Stromal cell of bone marrow (primary cell): Measurements from ENCODE around the gene DCLK3.

Experiments
- DNase-seq: peaks from one replicate; pipeline ENCODE4 v3.0.0-alpha.2; 2012; ENCODE audit warnings: low read depth

The DCLK3 gene

DNA sequence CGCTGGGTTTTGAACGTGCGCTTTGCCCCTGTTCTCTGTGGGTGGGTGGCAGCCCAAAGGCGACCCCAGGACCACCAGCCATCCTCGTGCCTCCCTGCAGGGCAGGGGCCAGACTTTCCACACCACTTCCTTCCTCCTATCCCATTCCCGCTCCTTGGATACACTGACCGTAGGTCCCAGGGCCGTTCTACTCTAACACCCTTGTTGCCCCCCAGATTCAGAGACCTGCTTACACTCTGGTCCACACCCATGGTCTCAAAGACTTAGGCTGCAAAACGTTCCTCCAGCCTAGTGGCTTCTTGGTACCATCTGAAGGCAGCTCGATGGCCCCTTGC is 318 bp upstream of the DCLK3 start:
- no peak for DNase-seq

DNA sequence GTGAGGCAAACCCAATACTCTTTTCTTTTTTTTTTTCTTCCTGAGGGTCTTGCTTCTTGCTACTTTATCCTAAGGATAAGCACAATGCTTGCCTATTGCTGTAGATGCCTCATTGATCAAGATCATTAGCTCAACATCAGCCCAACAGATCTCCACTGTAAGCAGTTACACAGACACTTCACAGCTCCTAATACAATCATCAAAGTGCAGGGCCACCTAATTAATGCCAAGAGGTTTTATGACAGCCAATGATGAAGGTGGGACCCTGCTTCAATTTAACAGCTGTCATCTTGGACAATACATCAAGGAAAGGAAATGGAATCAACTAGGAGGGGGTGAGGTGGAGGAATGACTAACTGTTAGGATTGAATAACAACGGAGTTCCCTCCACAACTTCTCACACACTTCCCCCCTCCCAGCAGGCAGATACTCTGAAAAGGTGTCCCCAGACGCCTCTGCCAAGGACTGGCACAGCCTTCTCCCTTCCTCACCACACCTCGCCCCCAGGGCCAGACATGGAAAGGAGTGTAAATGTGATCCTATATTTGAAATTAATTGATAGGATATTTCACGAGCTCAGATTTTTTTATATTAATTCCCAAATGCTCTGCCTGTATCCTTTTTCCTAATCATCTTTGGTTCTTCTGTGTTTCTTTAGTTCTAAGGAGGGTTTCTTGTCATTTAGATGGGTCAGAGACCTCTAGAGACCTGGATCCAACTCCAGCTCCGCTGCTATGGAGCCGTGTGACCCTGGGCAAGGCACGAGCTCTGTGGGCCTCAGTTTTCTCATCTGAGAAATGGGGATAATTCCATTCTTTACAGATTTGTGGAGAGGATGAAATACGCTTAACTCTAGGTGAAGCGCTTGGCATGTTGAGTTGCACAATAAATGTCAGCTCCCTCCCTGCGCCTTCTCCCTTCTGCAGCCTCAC is 1.2 kb downstream of the DCLK3 start:
- no peak for DNase-seq

DNA sequence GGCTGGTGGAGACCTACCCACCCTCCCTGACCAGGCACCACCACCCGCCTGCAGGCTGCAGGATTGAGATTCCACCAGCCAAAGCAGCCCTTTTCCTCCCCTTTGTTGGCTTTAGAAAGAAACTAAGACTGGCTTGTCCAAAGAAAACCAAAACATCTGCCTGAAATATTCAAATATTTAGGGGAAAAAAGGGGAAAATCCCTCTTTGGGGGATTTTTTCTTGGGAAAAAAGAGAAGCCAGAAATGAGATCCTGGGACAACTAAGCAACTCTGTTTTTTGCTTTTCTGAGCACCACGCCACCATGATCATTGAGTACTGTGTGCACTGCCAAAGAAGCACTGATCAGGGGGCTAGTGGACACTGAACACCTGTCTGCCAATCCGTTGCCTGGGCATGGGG is 2.6 kb downstream of the DCLK3 start:
- DNase-seq: no peak

DNA sequence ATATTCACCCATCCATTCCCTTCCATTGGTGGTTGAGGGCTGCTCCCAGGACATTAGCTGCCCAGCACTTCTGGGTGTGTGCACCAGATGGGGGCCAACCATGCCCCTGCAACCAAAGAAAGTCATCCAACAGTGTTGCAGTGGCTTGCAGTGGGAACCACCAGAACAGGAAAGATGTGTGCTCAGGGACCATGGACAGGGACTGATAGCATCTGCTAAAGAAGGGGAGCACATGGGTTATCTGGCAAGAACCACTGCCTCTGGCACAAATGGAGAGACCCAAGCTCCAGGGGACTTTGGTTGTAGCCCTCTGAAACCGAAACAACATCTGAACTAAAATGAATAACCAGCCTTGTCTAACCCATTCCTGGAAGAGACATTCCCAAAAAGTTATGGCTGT is 8.1 kb downstream of the DCLK3 start:
- no peak for DNase-seq

DNA sequence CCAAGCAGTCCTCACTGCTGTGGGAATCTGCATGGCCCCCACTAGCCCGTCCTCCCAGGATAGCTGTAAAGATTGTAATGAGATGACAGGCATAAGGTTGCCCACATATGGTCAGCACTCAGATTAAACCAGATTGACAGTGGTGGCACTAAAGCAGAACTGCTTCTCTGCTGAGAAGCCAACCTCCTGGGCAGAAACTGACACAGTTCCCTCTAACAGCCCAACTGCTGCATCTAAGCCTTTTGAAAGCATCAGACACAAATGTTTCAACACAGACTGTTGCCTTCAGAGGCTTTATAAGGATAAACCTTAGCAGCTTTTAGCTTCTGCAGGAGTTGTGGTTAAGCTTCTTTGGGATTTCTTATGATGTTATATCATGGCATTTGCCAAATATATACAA is 13.0 kb downstream of the DCLK3 start:
- no peak for DNase-seq

DNA sequence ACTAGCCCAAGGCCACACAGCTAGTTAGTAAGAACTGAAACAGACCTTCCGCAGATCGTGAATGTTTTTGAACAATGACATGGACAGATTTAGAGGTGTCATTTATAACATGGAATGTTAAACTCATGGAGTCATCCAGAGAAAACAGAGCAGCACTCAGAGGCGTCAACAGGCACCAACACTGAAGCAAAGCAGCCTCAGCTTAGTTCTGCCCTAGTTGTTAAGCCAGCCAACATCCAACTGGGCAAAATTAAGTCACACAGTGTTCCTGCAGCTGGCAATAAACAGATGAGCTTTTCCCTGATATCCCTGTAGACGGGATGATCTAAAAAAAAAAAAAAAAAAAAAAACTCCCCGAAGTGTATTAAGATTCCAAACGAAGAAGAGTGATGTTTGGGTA is 13.6 kb downstream of the DCLK3 start:
- DNase-seq: no peak

DNA sequence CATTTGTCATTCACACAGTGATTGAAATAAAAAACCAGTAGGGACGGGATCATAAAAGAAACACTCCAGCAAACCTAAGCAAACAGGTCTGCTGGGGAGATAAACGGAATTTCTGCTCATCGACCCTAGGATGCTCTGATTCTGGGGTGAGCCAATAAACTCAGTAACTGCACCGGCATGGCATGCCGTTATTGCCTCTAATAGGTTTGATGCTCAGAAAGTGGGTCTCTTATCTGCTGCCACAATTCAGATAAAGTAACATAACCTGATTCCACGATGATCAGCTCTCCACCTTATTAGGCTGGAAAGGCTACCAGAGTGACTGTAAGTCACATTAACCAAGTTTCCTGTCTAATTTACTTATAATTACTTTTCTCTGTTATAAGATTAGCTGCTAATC is 19.6 kb downstream of the DCLK3 start:
- DNase-seq: no peak

DNA sequence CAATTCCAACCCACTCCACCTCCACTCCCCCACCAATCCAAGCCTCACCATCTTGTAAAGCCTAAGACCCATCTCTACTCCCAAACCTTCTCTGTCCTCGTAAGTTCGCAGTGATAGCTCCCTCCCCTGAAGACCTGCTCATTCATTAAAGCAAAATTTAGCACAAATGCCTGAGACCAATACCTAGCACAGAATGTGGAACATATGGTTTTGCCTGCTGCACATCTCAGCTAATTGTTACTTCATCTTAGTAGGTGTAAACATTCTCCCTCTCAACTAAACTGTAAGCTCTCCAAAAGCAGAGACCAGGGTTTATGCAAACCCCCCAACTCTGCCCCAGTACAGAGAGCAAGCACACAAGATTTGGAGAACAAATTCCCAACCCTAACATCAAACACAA is 20.5 kb downstream of the DCLK3 start:
- DNase-seq: no peak

DNA sequence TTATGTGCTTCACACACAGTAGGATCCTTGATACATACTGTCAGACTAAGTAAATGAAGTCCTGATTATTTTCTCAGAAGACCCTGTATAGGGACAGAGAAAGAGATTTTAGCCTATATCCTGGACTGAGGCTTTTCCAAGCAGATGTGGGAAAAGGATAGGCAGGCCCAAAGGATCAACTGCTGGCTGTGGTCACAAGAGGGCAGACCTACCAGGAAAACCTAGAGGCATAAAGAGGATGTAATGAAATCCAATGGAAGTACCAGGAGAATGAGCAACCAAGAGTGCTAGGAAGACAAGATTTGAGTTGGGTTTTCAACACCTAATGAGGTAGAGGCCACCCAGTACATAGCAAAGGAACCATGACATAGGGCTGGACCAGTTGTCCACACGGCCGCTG is 23.1 kb downstream of the DCLK3 start:
- DNase-seq: peak; percentile 18

DNA sequence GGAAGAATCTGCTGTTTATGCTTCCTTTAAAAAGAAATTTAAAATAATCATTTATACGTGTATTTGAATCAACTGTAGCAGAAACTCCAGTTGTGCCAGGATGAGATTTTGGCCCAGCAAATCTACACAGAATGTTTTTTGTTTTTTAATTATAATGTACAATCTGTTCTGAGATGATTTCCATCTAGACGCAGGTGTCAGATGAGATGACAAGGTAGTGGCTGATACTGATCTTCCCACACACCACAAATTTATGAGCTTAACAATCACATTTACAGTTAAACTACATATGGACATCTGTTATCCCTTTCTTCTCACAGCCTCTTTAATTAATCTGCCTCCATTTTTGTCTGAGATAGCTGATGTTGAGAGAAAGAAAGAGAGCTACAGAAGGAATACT is 23.6 kb downstream of the DCLK3 start:
- DNase-seq: no peak

DNA sequence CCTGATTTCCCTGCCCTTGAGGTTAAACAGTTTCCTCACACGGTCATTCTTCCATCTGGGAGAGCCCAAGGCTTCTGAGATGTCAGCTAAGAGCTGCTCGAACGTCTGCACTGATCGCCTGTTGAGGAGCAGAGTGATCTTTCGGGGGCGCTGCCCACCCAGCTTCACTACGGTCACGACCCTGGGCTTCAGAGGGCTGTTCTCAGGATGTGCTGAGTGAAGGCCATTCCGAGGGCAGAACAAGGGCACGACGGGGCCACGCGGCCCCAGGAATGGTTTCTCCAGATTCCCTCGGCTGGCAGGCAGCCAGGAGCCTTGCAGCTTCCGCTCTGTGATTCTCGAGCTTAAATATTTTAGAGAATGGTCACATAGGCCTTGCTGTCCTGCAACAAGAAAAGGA is 25.7 kb downstream of the DCLK3 start:
- DNase-seq: no peak

DNA sequence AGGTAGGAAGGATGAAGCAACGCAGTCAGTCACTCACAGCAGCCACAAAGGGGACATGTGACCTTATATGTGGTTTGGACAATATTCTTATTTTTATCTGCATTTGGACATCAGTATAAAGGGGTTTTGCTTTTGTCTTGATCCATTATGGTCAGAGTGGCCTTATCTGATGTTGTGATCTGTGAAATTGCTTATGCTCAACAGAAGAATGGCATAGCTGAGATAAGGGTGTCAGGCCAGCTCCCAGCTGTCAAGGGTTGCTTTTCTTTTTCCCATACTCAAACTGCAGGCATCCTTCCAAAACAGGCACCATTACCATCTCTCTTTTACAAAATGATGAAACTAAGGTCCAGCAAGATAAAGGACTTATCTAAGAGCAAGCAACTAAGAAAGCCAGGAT is 28.1 kb downstream of the DCLK3 start:
- DNase-seq: no peak

DNA sequence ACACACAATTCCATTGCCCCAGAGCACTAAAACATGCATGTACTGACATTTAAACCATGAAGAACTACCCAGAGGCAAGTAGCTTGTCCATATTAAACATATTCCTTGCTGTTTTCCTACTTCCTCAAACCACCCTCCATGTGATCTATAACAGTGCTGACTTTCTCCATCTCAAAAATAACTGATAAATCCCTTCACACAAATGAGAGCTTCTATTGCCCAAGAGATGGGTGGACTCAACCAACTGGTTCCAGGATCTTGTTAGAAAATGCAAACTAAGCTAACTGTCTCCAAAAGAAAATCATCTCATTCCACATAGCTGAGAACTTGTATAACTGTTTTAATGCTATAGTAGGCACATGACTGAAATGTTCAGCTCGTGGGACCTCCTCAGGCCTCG is 29.6 kb downstream of the DCLK3 start:
- no peak for DNase-seq

DNA sequence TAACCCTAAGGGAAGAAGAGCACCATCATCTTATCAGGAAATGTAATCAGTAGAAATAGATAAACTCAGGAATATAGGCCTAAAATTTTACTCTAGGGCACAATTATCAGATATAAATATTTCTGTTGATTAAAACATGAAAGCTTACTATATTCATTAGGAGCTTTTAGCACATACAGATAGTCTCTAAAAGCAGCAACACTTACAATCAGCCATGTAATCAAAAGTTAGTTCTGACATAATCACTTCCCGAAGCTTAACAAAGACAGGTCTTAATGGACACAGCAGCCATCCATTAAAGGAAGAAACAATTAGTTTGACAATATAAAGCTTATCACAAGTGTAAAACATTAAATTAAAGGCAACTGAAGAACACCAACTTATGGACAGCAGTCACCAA is 30.6 kb downstream of the DCLK3 start:
- no peak for DNase-seq

DNA sequence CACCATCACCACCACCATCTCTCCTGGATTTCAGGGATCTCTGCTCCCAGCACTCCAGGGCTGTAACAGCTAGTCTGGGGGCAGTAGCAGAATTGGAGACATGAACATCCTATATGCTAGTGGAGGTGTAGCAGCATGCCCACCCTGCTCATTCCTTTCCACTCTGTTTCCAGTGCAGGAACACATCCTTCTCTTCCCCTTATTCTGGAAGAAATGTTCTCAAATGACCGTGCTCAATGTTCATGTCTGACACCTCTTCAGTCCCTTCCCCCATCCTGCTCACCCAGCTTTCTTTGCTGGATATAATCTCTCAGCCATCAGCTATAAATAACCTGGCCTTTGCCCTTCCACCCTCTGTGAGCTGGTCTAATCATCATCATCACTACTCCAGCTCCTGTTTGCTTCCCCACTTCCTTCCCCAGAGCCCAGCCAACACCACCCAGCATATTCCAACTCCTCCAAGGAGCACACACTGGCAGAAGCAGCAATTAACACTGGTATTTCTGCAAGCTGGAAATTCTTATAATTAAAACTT is 31.1 kb downstream of the DCLK3 start:
- DNase-seq: no peak

DNA sequence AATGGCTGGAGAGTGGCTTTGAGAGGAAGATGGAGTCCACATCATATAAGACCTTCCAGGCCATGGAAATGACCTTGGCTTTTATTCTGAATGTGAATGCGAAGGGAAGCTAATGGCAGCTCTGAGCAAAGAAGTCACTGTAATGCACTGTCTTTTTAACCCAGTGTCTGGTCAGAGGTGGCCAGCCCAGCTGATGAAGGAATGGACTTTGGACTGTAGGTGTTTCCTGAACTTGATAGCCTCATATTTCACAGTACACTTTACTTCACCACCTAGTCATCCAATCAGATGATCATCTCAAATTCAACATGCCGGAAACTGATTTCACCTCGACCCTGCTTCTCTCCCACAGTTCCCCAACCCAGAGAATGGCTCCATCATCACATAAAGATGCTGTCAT is 33.4 kb downstream of the DCLK3 start:
- DNase-seq: no peak

DNA sequence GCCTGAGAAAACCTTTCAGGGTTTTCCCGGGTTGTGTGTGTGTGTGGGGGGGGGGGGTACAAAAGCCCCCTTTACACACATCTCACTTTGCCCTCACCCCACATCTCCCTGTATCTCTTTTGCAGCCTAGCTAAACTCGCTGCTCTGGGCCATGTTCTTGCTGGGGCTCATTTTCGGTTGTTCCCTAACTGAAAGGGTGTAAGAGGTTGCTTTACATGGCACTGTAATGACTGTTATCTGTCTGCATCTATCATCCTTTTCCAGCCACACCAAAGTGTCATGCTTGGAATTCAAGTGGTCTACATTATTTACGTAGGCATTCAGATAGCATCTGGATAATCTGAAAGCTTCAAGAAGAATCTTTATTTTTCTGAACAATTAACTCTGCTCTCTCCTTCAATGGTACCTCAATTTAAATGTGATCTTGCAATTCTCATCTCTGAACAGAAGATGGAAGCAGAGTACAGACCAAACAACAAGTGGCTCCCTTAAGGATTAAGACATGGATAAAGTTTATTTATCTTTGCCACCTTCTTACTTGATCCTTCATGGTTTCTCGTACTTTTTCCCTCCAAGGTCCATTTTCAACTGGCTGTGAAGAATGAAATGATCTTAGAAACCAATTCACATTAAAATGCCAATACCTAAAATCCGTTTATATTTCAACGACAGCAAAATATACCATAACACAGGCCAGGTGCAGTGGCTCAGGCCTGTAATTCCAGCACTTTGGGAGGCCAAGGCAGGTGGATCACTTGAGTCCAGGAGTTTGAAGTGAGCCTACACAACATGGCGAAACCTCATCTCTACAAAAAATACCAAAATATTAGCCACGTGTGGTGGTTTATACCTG is 34.9 kb downstream of the DCLK3 start:
- peak; percentile 37 for DNase-seq

DNA sequence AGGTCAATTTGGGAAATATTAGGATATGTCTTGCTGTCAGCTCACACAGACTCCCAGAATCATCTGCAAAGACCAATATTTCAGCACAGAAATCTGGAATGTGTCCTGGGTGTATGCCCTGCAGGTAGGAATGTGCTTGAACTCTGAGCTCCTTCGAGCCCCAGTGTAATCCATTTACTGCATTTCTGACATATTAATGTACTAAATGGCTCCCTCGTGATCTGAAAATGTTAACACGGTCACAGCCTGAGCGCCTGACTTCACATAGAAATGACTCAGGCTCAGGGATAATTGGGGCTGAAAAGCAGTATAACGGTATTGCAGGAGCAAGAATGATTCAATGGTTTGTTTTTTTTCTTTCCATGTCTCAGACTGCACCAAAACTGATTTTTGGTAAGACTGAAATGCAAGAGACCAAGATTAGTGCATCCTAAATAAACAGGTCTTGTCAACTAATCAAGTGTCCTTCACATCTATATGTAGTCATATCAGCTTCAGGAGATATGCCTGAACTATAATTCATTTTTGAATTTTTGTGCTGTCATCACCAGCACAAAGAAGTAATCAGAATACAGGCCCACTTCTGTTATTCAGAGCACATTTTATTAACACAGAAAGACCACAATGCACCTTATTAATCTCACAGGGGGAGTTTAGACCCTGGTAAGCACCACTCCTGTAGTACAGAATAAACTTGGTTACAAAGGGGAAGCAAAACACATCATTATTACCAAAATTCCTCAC is 49.8 kb downstream of the DCLK3 start:
- peak; percentile 81 for DNase-seq

DNA sequence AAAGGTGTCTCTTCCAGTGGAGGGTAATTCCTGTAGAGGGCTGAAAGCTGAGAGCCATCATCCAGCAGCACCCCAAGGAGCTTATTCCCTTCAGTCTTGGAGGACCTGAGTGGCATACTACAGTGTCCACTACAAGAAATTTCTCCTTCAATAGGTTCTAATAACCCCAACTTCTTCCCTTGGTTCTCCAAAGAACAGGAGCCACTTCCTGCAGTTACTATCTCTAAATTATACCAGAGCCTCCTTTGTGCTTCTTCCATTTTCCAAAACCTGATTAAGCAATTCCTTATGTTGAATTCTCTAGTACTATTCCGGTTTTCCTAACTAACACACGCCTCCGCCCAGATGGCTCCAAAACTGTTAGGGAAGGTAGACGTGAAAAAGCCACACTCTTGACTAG is 50.4 kb downstream of the DCLK3 start:
- DNase-seq: no peak

DNA sequence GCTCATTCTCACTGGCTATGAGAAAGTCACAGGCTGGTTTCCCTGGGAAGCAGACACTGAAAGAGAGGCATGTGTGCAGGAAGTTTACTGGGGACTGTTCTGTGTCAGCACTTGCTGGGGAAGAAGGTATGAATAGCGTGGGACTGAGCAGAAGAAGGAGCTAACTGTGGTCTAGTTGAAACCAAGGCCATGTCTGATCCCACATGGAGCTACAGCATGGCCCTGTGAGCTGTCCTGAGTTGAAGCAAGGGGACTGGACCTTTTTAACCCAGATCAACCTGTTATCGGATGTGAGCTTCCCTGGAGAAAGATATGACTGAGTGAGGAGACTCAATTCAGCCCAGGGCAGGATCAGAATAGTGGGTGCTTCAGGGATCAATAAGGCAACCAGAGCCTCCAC is 53.7 kb downstream of the DCLK3 start:
- DNase-seq: no peak

DNA sequence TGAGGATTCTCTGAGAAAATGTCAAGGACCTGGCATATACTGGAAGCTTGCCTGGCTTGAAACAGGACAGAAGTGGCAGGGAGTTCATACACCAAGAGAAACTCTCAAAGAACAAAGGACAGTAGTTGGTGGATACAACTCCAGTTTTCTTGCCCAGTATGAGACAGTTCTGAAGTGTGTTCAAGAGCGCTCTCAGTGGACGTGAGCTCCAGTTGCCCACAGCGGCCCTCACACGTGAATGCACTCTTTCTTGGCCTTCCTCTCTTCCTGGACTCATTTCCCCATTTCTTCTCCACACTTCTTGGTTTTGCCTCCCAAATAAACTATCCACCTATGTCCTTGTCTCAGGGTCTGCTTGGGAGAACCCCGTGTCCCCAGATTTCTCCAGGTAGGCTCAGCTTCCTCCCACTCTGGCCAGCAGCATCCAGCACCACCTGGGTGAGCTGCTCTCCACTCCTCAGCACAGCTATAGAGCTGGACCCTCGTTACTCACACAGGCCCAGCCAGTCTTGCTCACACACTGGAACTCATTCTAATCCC is 54.5 kb downstream of the DCLK3 start:
- no peak for DNase-seq

DNA sequence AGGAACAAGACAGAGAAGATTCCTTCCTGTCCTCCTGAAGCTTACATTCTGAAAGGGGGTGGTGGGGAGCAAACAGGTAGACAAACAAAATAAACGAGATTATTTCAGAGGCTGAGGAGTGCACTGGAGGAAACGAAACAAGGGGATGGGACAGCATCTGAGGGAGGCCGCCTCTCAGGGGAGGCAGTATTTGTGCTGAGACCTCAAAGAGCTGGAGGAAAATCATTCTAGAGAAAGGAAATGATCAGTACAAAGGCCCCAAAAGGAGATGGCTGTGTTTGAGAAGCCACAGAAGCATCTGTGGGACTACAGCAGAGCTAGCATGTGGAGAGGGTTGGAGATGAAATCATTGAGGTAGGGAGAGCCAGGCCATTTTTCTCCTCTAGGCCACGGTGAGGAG is 55.1 kb downstream of the DCLK3 start:
- DNase-seq: no peak
